ENCODE results near the gene BRAP. TPM values are rescaled to one million over a fixed set of nuclear protein-coding genes. Genes with fewer than 3 reads are reported as not detected.
"Not testable (repeated sequence)": the region's sequence is repeated elsewhere in the genome, so short reads cannot be mapped to it uniquely, and the experiment has no call there.

Gene BRAP
- total RNA-seq, 2 experiments from 2014 or later: 20.2 to 23.6 TPM

- ChIA-PET CTCF (interaction anchor here (1.0 to 1.1 kb wide), 2 partner anchors 36 to 260 kb away, joined by 3 read pairs; no protein-coding TSS in a partner anchor), POLR2A (no interaction called here)
- no peaks in the 10 kb centered on the region for H3K4me1 Mint-ChIP-seq
- H3K36me3 Mint-ChIP-seq (ENCODE audit: low read depth): peaks cover 34% of the 10 kb centered on the region
- no peak overlapping the region for H3K27ac Mint-ChIP-seq
- DNase-seq: no peak
- no peaks in the 10 kb centered on the region for H3K27me3 Mint-ChIP-seq
- H3K4me3 Mint-ChIP-seq: no peak overlapping the region
- no peaks in the 10 kb centered on the region for H3K9me3 Mint-ChIP-seq
Observed at GRCh38 chr12:111664499-111664898, 21.3 kb downstream of the BRAP start.

DNA sequence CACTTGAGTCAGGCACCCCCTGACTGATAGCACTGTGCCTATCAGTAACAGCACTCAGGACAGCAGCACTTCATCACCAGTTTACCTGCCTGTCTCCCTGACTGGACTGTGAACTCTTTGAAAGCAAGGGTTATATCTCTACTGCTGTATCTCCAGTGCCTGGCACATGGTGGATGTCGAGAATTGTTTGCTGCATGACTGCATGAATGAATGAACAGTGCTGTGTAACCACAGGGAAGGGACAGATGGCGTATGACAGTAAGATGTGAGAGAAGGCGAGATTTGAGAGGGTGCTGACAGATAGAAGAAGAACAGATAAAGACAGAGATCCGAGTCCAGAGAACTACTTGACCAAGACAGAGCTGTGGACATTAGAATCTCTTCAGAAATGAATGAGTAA lies 29.7 kb downstream of the BRAP start:
- peaks cover 32% of the 10 kb centered on the region for H3K36me3 Mint-ChIP-seq (ENCODE audit: low read depth)
- H3K27ac Mint-ChIP-seq: no peak overlapping the region
- no peaks in the 10 kb centered on the region for H3K9me3 Mint-ChIP-seq
- no peak overlapping the region for H3K4me3 Mint-ChIP-seq
- POLR2A ChIA-PET: no interaction called here
- H3K27me3 Mint-ChIP-seq: no peaks in the 10 kb centered on the region
- DNase-seq: no peak
- CTCF ChIA-PET: interaction anchor here (0.7 kb wide), 1 partner anchor 29 kb away, joined by 3 read pairs; no protein-coding TSS in a partner anchor
- no peaks in the 10 kb centered on the region for H3K4me1 Mint-ChIP-seq

DNA sequence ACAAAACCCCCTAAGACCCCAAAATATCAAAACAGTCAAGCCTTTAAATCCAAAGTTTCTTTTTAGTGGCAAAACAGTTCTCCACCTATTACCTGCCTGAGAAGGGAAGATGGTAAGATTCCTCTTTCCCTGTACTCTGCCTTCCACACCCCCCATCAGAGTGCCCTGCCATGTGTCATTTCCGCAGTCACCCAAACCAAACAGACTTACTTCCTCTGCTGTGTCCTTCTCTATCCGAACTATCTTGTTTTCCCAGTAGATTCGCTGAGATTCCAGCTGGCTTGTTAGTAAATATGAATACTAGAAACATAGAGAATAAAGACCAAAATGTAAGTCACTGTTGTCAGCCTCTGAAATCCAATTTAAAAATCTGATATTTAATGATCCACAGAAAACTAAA lies 30.4 kb downstream of the BRAP start:
- DNase-seq: no peak
- Mint-ChIP-seq H3K4me3 (no peak overlapping the region), H3K36me3 (ENCODE audit: low read depth) (peaks cover 31% of the 10 kb centered on the region), H3K9me3 (no peaks in the 10 kb centered on the region), H3K4me1 (no peaks in the 10 kb centered on the region), H3K27me3 (no peaks in the 10 kb centered on the region), H3K27ac (no peak overlapping the region)
- ChIA-PET CTCF (no interaction called here), POLR2A (no interaction called here)

GRCh38 chr12:111653596-111653995 lies 32.2 kb downstream of the BRAP start:
- POLR2A ChIA-PET: interaction anchor here (0.7 kb wide), 1 partner anchor 555 kb away, joined by 4 read pairs; no protein-coding TSS in a partner anchor
- Mint-ChIP-seq H3K27me3 (no peaks in the 10 kb centered on the region), H3K27ac (no peak overlapping the region), H3K9me3 (no peaks in the 10 kb centered on the region), H3K4me3 (no peak overlapping the region), H3K4me1 (no peaks in the 10 kb centered on the region), H3K36me3 (ENCODE audit: low read depth) (peaks cover 27% of the 10 kb centered on the region)
- CTCF ChIA-PET: no interaction called here
- DNase-seq: no peak

- CTCF ChIA-PET: interaction anchor here (0.7 kb wide), 1 partner anchor 19 kb away, joined by 4 read pairs; no protein-coding TSS in a partner anchor
- DNase-seq, H3K4me3 Mint-ChIP-seq, H3K27ac Mint-ChIP-seq, POLR2A ChIA-PET, H3K27me3 Mint-ChIP-seq, H3K4me1 Mint-ChIP-seq, H3K9me3 Mint-ChIP-seq: not testable (repeated sequence)
- H3K36me3 Mint-ChIP-seq (ENCODE audit: low read depth): peaks cover 25% of the 10 kb centered on the region
Observed at GRCh38 chr12:111652530-111652929, 33.2 kb downstream of the BRAP start.

DNA sequence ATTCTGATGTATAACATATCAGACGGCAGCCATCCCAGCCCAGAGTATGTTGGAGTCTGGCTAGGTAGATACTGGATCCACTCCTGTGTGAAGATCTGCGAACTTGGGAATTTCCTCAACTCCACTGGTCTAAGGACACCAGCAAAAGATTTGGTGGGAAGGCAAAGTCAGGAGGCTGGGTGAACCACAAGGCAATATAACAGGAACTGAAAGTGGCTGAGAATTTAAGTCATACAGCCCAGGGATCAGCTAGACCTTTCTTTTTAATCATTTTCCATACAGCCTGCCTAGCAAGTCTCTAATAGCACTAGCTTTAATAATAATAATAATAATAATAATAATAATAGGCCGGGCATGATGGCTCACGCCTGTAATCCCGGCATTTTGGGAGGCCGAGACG lies 34.8 kb downstream of the BRAP start:
- H3K4me3 Mint-ChIP-seq: no peak overlapping the region
- no peaks in the 10 kb centered on the region for H3K27me3 Mint-ChIP-seq
- no peak for DNase-seq
- no peak overlapping the region for H3K27ac Mint-ChIP-seq
- POLR2A ChIA-PET: interaction anchor here (0.6 kb wide), 1 partner anchor 48 kb away, joined by 3 read pairs; no protein-coding TSS in a partner anchor
- H3K9me3 Mint-ChIP-seq: no peaks in the 10 kb centered on the region
- H3K4me1 Mint-ChIP-seq: peaks cover 3% of the 10 kb centered on the region
- CTCF ChIA-PET: no interaction called here
- H3K36me3 Mint-ChIP-seq (ENCODE audit: low read depth): peaks cover 32% of the 10 kb centered on the region

DNA sequence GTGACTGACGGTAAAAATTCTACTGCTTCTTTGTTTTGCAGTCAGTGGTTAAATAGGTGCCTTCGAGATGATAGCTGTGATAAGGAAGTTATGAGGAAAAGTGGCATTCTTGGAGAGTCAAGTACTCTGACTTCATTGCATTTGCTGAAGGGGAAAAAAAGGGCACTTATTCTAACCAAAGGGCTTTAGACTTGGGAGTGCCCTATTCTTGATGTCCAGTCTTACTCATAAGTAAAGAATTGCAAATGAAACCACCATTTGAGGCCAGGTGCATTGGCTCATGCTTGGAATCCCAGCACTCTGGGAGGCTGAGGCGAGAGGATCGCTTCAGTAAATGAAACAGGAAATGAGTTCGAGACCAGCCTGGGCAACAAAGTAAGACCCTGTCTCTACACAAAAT lies 40.3 kb downstream of the BRAP start:
- Mint-ChIP-seq H3K36me3 (ENCODE audit: low read depth) (peaks cover 32% of the 10 kb centered on the region), H3K9me3 (no peaks in the 10 kb centered on the region), H3K27me3 (no peaks in the 10 kb centered on the region), H3K4me1 (peaks cover 3% of the 10 kb centered on the region), H3K4me3 (no peak overlapping the region), H3K27ac (no peak overlapping the region)
- DNase-seq: no peak
- CTCF ChIA-PET: interaction anchor here (1.3 kb wide), 1 partner anchor 11 kb away, joined by 3 read pairs; no protein-coding TSS in a partner anchor
- POLR2A ChIA-PET: no interaction called here

DNA sequence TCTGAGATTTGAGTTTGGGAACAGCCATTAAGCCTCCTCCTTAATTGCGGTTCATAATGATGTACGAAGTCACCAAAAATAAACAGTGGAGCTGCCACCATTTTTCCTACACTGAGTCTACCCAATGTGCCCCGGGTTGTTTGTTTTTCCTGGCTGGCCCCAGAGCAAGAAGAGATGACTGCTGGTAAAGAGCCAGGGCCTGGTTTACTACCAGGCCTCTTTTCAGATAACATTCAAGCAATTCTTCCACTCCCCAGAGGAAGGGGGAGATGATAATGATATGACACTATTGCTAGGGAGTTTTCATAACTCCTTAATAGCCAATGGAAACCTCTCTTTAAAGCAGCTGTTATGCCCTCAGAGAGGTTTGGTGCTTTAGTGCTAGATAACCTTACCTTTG lies 42.3 kb downstream of the BRAP start:
- ChIA-PET POLR2A (no interaction called here), CTCF (interaction anchor here (0.6 to 1.2 kb wide), 2 partner anchors 9 to 647 kb away, joined by 3 to 5 read pairs; no protein-coding TSS in a partner anchor)
- DNase-seq: no peak
- Mint-ChIP-seq H3K27ac (no peak overlapping the region), H3K4me3 (no peak overlapping the region), H3K27me3 (no peaks in the 10 kb centered on the region), H3K36me3 (ENCODE audit: low read depth) (peaks cover 24% of the 10 kb centered on the region), H3K9me3 (no peaks in the 10 kb centered on the region), H3K4me1 (peaks cover 3% of the 10 kb centered on the region)

DNA sequence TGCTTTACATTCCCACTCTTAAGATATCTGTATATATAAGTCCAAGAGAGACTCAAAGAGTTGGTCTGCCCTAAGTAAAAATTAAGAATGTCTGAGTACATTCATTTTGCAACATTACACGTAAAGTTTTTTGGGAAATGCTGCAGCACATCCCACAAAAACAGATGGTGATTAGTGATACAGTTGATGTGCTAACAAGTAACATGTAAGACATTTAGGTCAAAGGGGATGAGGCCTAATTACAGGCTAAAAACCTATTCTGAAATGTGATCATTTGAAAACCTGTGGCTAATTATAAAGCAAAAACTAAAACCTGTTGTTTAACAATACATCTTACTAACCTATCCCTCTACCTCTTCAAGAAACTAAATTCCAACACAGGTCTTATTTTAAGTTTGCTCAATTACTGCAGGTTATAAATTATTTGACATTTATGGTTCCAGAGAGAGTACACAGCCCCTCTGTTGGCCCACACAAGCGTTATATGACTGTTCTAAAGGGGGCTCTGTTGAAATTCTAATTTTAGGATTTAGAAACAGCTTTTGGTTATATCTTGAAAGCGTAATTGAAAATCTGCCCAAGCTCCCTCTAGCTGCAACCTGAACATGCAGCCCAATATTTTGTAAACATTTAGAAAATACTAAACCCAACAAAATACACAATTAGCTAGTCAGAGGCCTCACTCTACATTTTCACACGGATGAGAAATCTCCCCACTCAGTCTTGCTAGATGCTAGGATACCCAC lies 42.9 kb downstream of the BRAP start:
- peaks cover 3% of the 10 kb centered on the region for H3K4me1 Mint-ChIP-seq
- ChIA-PET CTCF (no interaction called here), POLR2A (no interaction called here)
- no peaks in the 10 kb centered on the region for H3K27me3 Mint-ChIP-seq
- no peak overlapping the region for H3K27ac Mint-ChIP-seq
- no peak overlapping the region for H3K4me3 Mint-ChIP-seq
- DNase-seq: no peak
- no peaks in the 10 kb centered on the region for H3K9me3 Mint-ChIP-seq
- H3K36me3 Mint-ChIP-seq (ENCODE audit: low read depth): peaks cover 23% of the 10 kb centered on the region

DNA sequence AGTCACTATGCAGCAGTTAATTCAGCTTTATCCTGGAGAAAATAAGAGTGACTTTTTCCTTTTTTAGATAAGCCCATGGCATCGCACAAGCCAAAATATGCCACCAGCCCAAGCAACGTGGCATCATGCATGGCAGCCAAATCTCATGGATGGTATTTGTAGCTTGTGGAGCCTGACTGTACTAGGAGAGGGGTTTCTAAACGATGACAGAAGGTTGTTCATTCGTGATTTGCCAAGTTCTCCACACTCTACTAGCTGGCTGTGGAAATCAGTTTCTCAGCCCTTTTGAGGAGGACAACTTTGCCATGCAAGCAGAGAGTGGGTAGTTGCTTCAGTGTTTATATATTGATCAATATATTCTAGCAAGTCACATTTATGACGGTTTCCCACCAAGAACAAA lies 45.2 kb downstream of the BRAP start:
- Mint-ChIP-seq H3K27ac (no peak overlapping the region), H3K36me3 (ENCODE audit: low read depth) (peaks cover 8% of the 10 kb centered on the region), H3K4me3 (no peak overlapping the region), H3K27me3 (no peaks in the 10 kb centered on the region), H3K9me3 (no peaks in the 10 kb centered on the region), H3K4me1 (no peaks in the 10 kb centered on the region)
- no peak for DNase-seq
- POLR2A ChIA-PET: no interaction called here
- CTCF ChIA-PET: no interaction called here

DNA sequence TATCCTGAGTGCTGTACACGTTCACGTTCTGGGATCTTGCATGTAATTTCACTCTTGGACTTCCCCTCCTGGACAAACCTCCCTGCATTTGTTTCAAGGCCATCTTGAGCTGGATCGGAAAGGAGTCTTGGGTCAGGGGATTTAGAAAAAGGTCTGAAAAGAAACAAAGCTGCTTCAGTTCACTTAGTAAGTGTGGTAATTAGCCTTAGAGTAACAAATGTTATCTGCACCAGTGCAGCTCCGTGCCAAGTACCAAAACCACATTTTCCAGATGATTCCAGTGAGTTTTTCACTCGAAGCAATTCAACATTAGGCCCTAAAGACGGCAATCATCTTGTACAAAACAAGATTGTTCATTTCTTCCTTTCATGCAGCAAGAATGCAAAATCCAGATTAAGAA lies 47.2 kb downstream of the BRAP start:
- no peak overlapping the region for H3K27ac Mint-ChIP-seq
- H3K27me3 Mint-ChIP-seq: no peaks in the 10 kb centered on the region
- no peaks in the 10 kb centered on the region for H3K4me1 Mint-ChIP-seq
- ChIA-PET CTCF (no interaction called here), POLR2A (no interaction called here)
- no peaks in the 10 kb centered on the region for H3K9me3 Mint-ChIP-seq
- no peak for DNase-seq
- H3K36me3 Mint-ChIP-seq (ENCODE audit: low read depth): peaks cover 2% of the 10 kb centered on the region
- no peak overlapping the region for H3K4me3 Mint-ChIP-seq

DNA sequence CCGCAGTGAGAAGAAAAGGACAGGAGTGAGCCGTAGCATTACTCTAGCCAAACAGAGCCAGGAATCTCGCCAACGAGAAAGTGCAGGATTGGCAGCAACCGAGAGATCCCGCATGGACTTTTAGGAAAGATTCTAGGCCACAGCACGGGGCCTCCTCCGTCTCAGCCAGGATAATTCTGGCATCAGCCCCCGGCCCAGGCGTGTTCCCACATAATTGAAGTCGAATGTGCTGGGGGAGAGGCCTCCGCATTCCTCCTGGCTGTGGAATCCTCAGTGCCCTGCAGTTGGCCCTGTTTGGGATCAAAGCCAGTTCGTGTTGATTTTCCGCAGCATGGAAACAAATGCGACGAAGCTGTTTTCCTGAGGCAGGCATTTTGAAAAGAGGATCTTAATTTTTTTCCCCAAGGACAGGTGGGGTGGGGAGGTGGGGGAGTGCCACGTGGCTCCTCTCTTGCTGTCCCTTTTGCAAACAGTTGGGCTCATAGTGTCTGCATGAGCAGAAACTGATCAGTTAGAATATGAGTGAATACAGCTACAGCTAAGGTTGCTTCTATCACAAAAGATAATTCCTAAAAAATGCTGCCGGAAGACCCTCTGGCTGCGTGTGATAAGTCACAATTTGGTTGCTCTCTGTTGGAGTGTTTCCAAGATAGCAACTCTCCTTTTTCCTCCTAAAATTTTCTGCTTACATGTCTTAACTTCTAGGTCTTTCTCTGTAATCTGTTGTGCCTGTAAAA lies 49.4 kb downstream of the BRAP start:
- no peaks in the 10 kb centered on the region for H3K36me3 Mint-ChIP-seq (ENCODE audit: low read depth)
- DNase-seq: no peak
- no peaks in the 10 kb centered on the region for H3K27me3 Mint-ChIP-seq
- ChIA-PET CTCF (interaction anchor here (0.5 kb wide), 1 partner anchor 270 kb away, joined by 4 read pairs; no protein-coding TSS in a partner anchor), POLR2A (no interaction called here)
- H3K9me3 Mint-ChIP-seq: no peaks in the 10 kb centered on the region
- no peaks in the 10 kb centered on the region for H3K4me1 Mint-ChIP-seq
- H3K4me3 Mint-ChIP-seq: no peak overlapping the region
- H3K27ac Mint-ChIP-seq: no peak overlapping the region

- Mint-ChIP-seq H3K27ac (no peak overlapping the region), H3K36me3 (ENCODE audit: low read depth) (no peaks in the 10 kb centered on the region), H3K4me1 (no peaks in the 10 kb centered on the region), H3K4me3 (no peak overlapping the region), H3K9me3 (no peaks in the 10 kb centered on the region), H3K27me3 (no peaks in the 10 kb centered on the region)
- ChIA-PET POLR2A (no interaction called here), CTCF (interaction anchor here (0.5 to 1.1 kb wide), 4 partner anchors 8 to 269 kb away, joined by 3 to 4 read pairs (median 3); no protein-coding TSS in a partner anchor)
- DNase-seq: no peak
Observed at GRCh38 chr12:111635524-111635923, 50.2 kb downstream of the BRAP start.

Data from activated CD4-positive, alpha-beta T cell treated with anti-CD3 and anti-CD28 coated beads, Interleukin-2, amount 10 ng/mL, durations not matched to agents 7 days and 5 days (primary cell).